ENCODE data around the gene GMPS. TPM values are rescaled to one million over a fixed set of nuclear protein-coding genes. Genes with fewer than 3 reads are reported as not detected.

Gene GMPS
- total and polyA plus RNA-seq, 9 of the 15 experiments (the other 6 are each of a cell fraction or from before 2014, with no cell fraction given): 73.7 to 282 (median 156) TPM

DNA sequence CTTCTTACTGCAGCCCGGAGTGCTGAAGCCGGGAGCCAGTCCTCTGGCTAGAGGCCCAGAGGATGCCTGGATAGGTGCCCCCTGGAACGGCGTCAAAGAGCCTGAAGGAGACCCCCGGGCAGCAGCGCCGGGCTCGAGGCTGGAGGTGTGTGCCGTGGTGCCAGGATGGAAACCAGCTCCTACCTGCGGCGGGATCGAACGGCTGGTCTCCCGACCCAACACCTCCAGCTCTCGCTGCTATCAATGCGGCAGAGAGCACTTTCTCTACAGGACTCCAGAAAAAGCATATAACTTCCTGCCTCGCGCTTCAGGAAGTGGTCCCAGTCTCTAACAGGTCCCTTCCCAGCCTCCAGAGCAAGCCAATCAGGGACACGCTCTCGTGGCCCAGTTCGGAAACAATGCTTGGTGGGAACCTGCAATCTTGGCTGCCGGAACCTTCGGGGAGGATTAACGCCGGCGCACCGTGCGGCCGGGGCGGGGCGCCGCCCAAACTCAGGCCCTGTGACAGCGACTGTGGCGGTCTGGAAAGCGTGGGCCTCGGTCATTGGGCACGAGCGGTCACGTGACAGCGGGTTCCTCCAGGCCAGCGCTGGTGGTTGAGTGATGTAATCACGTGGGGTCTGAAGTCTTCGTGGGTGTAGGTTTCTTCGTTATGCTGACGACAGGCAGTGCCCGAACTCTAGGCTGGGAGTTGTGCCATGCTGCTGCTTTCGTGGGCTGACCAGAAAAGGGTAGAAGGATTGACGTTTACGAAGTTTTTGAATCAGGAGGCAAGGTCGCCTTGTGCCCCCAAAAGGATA, 16.1 kb upstream of the GMPS start, which contains the start of gene SLC33A1 (continued):
- TF ChIP-seq GTF2B (IDR thresholded peaks at IDR 0.05; ENCODE audit: extremely low read depth, insufficient read length) (no peak), MBD2 (IDR thresholded peaks at IDR 0.05; ENCODE audit: borderline replicate concordance, low read depth) (peak; percentile 84), SIN3A (IDR thresholded peaks at IDR 0.05; ENCODE audit: borderline replicate concordance in 2 of 2, control insufficient read depth in 1 of 2, low read depth in 2 of 2, low read length in 2 of 2) (peak in 1 of 2 experiments; percentile 75; a peak in 2 of 4 replicates), CHD1 (IDR thresholded peaks at IDR 0.05; ENCODE audit: low read length) (no peak), YBX1 (IDR thresholded peaks at IDR 0.05) (no peak), DIDO1 (tag; IDR thresholded peaks at IDR 0.05; ENCODE audit: low read depth) (peak; percentile 54; the same call in 1 of the 2 replicates), NCOA1 (IDR thresholded peaks at IDR 0.05; ENCODE audit: low read depth) (peak; percentile 99), CCNT2 (IDR thresholded peaks at IDR 0.05; ENCODE audit: borderline replicate concordance, extremely low read depth, insufficient read length, low read depth, low read length) (peak; percentile 93), TEAD1 (CRISPR knock-in tag; IDR thresholded peaks at IDR 0.05) (peak in 1 of 2 experiments; percentile 35; a peak in 2 of 4 replicates), ZNF785 (CRISPR knock-in tag; IDR thresholded peaks at IDR 0.05) (no peak), ZFP36 (IDR thresholded peaks at IDR 0.05; ENCODE audit: low read depth, low read length, partially characterized antibody) (no peak), ZBED1 (IDR thresholded peaks at IDR 0.05) (no peak), ZNF3 (CRISPR knock-in tag; IDR thresholded peaks at IDR 0.05) (no peak), KHSRP (IDR thresholded peaks at IDR 0.05) (no peak)
- TF ChIP-seq, protein P1, sequence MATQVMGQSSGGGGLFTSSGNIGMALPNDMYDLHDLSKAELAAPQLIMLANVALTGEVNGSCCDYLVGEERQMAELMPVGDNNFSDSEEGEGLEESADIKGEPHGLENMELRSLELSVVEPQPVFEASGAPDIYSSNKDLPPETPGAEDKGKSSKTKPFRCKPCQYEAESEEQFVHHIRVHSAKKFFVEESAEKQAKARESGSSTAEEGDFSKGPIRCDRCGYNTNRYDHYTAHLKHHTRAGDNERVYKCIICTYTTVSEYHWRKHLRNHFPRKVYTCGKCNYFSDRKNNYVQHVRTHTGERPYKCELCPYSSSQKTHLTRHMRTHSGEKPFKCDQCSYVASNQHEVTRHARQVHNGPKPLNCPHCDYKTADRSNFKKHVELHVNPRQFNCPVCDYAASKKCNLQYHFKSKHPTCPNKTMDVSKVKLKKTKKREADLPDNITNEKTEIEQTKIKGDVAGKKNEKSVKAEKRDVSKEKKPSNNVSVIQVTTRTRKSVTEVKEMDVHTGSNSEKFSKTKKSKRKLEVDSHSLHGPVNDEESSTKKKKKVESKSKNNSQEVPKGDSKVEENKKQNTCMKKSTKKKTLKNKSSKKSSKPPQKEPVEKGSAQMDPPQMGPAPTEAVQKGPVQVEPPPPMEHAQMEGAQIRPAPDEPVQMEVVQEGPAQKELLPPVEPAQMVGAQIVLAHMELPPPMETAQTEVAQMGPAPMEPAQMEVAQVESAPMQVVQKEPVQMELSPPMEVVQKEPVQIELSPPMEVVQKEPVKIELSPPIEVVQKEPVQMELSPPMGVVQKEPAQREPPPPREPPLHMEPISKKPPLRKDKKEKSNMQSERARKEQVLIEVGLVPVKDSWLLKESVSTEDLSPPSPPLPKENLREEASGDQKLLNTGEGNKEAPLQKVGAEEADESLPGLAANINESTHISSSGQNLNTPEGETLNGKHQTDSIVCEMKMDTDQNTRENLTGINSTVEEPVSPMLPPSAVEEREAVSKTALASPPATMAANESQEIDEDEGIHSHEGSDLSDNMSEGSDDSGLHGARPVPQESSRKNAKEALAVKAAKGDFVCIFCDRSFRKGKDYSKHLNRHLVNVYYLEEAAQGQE (IDR thresholded peaks at IDR 0.05; ENCODE audit: borderline replicate concordance): peak; percentile 97
- TF ChIP-seq, protein P1 (CRISPR knock-in tag; IDR thresholded peaks at IDR 0.05; ENCODE audit: low read depth): 0 out of 2 replicates have a peak, but pooled peaks have one; percentile 20
- TF ChIP-seq, protein P2, sequence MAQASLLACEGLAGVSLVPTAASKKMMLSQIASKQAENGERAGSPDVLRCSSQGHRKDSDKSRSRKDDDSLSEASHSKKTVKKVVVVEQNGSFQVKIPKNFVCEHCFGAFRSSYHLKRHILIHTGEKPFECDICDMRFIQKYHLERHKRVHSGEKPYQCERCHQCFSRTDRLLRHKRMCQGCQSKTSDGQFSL (CRISPR knock-in tag; IDR thresholded peaks at IDR 0.05): no peak
- TF ChIP-seq, protein P2 (tag; IDR thresholded peaks at IDR 0.05): no peak

All from K562 (cell line).